Right cardiac atrium (tissue), 5 donors: ENCODE measurements around the gene SEC61A2. TPM values are rescaled to one million over a fixed set of nuclear protein-coding genes. Genes with fewer than 3 reads are reported as not detected.
"Not testable (repeated sequence)": the region's sequence is repeated elsewhere in the genome, so short reads cannot be mapped to it uniquely, and the experiment has no call there.

Source experiments
- ATAC-seq, 2 donors: fragments of 200-7000 bp; cut with Tn5 transposase; one replicate each; pipeline versions ENCODE4 v1.8.0 to v1.9.1; 2020; ENCODE audit warnings: moderate library complexity in 2 of 2, mild to moderate bottlenecking in 1 of 2
- DNase-seq, 3 donors: peaks; one replicate each; pipeline ENCODE4 v3.0.0-alpha.2; 2020
- H3K27ac ChIP-seq: one replicate; pipeline ENCODE4 v1.5.1; 2013; ENCODE audit warnings: mild to moderate bottlenecking, low read length, control low read depth, moderate library complexity
- H3K27me3 ChIP-seq: one replicate; pipeline ENCODE4 v1.6.1; 2013; ENCODE audit not compliant: control insufficient read depth, insufficient read depth
- H3K4me1 ChIP-seq: one replicate; pipeline ENCODE4 v1.6.1; 2013; ENCODE audit warnings: low read length; ENCODE audit not compliant: control insufficient read depth, insufficient read depth
- H3K4me3 ChIP-seq: one replicate; pipeline ENCODE4 v1.5.1; 2013; ENCODE audit warnings: low read length, control low read depth
- H3K9me3 ChIP-seq: one replicate; pipeline ENCODE4 v1.6.1; 2013; ENCODE audit warnings: low read length; ENCODE audit not compliant: control insufficient read depth
- WGBS: extraction: QIAGEN DNeasy Blood & Tissue Kit; methylation state at CpG from one replicate; pipeline ENCODE4 v1.1.7; 2013; 5-methylcytosine and 5-hydroxymethylcytosine counted together
- intact Hi-C, 4 donors: fragments of 100-400 bp; cut with DNase I; formaldehyde crosslinking; loops; one replicate each; pipeline versions ENCODE4 v1.11.0 to v1.14.0; 2022 to 2023
- polyA plus RNA-seq: library from polyadenylated mRNA; stranded (reverse); fragments of 200-250 nt; gene quantifications from one replicate; pipeline ENCODE4 v1.2.3, GENCODE V29; 2013
- total RNA-seq, 4 donors: library from RNA; stranded (reverse); fragmentation: NEBNext Ultra II Directional; extraction: Animal tissue kit (Norgen Biotek cat#: 25700); gene quantifications; one replicate each; pipeline ENCODE4 v1.2.1, GENCODE V29; 2021
- donor health status: healthy with polysubstance abuse.
- donor health status: DM: no; HTN: yes; CAD: no.
- donor health status: DM: no; HTN: no; CAD: no.
- donor health status: DM: no; HTN: yes; CAD: no; lungs with severe emphysema.
- donor health status: DM: yes; HTN: yes; CAD: no.

SEC61A2 gene
- total and polyA plus RNA-seq, 5 donors: 8.8 to 18.5 (median 13.9) TPM

DNA sequence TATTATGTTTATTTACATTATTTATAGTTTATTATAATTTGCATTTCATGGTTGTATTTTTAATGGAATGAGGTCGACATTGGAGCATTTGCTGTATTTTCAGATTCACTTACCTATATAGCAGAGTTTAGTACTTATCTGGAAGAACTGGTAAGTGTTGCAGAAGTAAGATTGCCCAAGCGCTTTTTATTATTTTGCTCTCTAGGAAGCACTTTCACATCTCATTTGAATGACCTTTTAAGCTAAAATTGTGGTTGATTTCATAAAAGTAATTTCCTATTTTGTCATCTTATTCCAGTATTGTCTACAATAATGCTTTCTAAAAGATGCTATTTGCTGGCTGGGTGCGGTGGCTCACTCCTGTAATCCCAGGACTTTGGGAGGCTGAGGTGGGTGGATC lies 28.6 kb downstream of the SEC61A2 start:
- WGBS: 84% methylated on average over 3 of the region's 3 CpGs
- ATAC-seq (no peak), DNase-seq (no peak)

DNA sequence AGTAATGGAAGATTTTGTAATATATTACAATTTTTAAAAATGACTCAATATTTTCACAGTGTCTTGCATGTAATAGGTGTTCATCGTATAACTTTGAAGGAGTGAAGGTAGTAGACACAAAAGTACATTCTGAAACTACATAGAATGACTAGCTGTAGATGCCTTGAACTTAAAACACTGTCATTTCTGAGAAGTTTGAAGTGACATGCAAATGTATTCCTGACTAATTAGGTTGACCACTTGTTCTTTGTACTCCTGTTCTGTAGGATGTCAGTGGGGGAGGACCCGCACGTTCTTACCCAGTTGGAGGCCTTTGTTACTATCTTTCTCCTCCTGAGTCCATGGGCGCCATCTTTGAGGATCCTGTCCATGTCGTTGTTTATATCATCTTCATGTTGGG lies 31.2 kb downstream of the SEC61A2 start:
- DNase-seq: no peak
- 96% methylated on average over 5 of the region's 5 CpGs for WGBS

More for the DNA sequence above, 28.6 kb downstream of the SEC61A2 start:
- intact Hi-C loops: no loop called here
- Histone ChIP-seq H3K27ac (no peak overlapping the region), H3K4me3 (no peak overlapping the region), H3K9me3 (no peaks in the 10 kb centered on the region), H3K27me3 (no peaks in the 10 kb centered on the region), H3K4me1 (no peaks in the 10 kb centered on the region)

DNA sequence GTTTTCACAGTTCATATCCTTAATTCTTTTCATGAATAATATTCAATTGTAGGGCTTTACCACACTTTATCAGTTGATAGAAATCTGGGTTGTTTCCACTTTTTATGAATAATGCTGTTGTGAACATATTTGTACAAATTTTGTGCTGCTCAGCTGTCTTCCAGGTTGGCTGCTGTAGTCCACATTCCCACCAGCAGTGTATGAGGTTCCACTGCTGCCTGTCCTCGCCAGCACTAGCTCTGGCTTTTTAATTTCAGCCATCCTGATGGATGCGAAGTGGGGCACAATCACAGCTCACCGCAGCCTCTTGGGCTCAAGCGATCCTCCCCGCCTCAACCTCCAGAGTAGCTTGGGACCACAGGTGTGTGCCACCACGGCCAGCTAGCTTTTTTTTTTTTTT lies 33.5 kb downstream of the SEC61A2 start:
- no peaks in the 10 kb centered on the region for H3K27me3 ChIP-seq
- H3K9me3 ChIP-seq: no peaks in the 10 kb centered on the region
- H3K4me3 ChIP-seq: no peak overlapping the region
- no peak for DNase-seq
- ATAC-seq: no peak
- WGBS: 98% methylated on average over 6 of the region's 6 CpGs
- H3K27ac ChIP-seq: no peak overlapping the region
- intact Hi-C loops: no loop called here
- H3K4me1 ChIP-seq: no peaks in the 10 kb centered on the region

More for the DNA sequence above, 31.2 kb downstream of the SEC61A2 start:
- ATAC-seq: no peak
- no peaks in the 10 kb centered on the region for H3K27me3 ChIP-seq
- no peak overlapping the region for H3K27ac ChIP-seq
- H3K4me1 ChIP-seq: no peaks in the 10 kb centered on the region
- intact Hi-C loops: no loop called here
- H3K4me3 ChIP-seq: no peak overlapping the region
- no peaks in the 10 kb centered on the region for H3K9me3 ChIP-seq

DNA sequence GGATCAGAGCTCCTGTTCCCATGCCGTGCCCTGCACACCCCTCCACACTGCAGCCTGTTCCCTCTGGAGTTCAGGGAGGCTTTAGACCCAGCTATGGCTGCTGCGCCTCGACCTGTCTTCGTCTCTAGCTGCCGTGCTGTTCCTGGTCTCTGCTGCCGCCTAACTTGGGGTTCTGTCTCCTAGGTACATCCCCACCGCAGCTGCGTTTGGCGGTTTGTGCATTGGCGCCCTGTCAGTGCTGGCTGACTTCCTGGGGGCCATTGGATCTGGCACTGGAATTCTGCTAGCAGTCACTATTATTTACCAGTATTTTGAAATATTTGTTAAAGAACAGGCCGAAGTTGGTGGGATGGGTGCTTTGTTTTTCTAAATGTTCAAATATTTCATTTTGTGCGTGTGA lies 34.6 kb downstream of the SEC61A2 start:
- no peaks in the 10 kb centered on the region for H3K4me1 ChIP-seq
- ATAC-seq (no peak), DNase-seq (no peak)
- H3K27me3 ChIP-seq: no peaks in the 10 kb centered on the region
- H3K27ac ChIP-seq: no peak overlapping the region
- intact Hi-C loops: no loop called here
- 91% methylated on average over 12 of the region's 12 CpGs for WGBS
- no peak overlapping the region for H3K4me3 ChIP-seq
- no peaks in the 10 kb centered on the region for H3K9me3 ChIP-seq

DNA sequence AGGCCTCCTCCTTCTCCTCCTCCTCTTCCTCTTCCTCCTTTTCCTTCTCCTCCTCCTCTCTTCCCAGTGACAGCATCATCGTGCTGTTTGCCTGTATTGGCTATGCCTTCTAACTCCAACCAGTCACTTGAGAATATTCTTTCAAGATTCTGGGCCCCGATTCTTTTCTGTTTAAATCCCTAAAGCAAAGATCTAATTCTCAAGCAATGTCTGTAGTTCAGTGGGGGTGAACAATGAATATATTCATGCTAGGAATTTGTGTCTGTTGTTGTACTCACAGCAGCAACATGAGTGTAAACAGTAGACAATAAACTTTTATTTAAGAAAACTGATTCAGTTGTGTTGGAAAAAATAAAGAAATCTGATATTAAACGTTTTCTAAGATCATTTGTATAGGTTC lies 35.6 kb downstream of the SEC61A2 start:
- Histone ChIP-seq H3K27ac (no peak overlapping the region), H3K9me3 (no peaks in the 10 kb centered on the region), H3K4me1 (no peaks in the 10 kb centered on the region), H3K27me3 (no peaks in the 10 kb centered on the region), H3K4me3 (no peak overlapping the region)
- no peak for DNase-seq
- intact Hi-C loops: no loop called here
- ATAC-seq: no peak
- WGBS: 62% methylated on average over 3 of the region's 3 CpGs

DNA sequence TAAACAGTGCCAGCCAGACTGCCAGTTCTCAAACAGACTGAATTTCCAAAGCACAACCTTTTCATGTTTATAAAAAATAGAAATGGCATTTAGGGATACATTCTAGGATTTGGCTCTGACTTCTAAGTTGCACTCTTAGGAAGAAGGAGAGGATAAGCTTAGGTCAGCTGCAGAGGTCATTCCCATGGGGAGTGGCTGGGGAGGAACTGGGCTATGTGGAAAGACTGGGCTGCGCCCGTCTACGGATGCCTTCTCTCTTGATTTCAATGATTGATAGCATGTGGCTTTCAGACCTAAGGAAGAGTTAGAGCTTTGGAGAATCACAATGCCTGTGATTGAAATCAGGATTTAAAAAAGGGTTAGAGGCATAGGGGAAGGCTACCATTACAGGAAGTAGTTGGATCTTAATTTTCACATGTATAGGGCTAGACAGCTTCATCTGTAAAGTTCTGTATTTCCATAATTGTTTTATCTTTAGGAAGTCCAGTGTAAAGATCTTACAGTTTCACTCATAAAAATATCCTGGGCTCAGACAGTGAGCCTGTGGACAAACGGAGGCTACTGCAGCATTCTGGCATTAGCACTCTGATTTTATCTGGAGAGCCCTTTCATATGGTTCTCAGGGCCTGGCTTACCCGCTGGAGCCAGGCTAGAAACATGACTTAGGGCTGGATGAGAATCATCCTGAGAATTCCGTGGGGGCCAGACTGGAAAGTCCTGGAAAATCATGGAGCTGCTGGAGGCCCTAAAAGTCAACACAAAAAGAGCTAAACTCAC lies 36.7 kb downstream of the SEC61A2 start:
- WGBS: 77% methylated on average over 6 of the region's 6 CpGs
- no peak for DNase-seq
- Histone ChIP-seq H3K4me3 (no peak overlapping the region), H3K27me3 (no peaks in the 10 kb centered on the region), H3K27ac (no peak overlapping the region), H3K9me3 (no peaks in the 10 kb centered on the region), H3K4me1 (no peaks in the 10 kb centered on the region)
- ATAC-seq: peak in 1 of 2 donors; percentile 58
- intact Hi-C loops: no loop called here

DNA sequence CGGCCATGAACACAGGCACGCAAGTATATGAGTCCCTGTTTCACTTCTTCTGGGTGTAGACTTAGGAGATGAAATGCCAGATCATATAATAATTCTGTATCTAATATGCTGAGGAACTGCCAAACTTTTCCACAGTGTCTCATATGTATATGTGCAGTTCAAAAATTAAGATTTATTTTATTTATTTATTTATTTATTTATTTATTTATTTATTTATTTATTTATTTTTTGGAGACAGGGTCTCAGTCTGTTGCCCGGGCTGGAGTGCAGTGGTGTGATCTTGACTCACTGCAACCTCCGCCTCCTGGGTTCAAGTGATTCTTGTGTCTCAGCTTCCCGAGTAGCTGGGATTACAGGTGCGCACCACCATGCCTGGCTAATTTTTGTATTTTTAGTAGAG lies 42.0 kb downstream of the SEC61A2 start:
- H3K27me3 ChIP-seq, H3K27ac ChIP-seq, H3K4me3 ChIP-seq, H3K4me1 ChIP-seq, DNase-seq, H3K9me3 ChIP-seq, intact Hi-C loops, ATAC-seq: not testable (repeated sequence)
- WGBS: 87% methylated on average over 6 of the region's 6 CpGs

DNA sequence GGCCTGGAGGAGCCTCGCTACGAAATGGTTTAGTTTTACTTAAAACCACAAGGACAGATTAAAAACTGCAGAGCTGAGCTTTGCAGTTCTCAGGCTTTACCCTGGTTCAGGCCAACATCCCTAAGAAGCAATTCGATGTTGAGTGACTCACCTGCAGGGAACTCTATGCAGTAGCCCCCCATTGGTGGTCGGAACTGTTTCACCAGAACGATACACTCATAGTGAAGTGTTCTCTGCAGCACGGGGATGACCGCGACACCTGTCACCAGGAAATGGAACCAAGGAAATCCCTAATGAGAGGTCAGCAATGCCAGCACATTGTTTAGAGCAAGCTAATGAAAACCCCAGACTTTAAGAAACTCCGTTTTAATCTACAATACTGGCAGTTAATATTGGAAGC lies 48.2 kb downstream of the SEC61A2 start:
- Histone ChIP-seq H3K9me3 (no peaks in the 10 kb centered on the region), H3K27me3 (no peaks in the 10 kb centered on the region), H3K4me3 (no peak overlapping the region), H3K27ac (no peak overlapping the region), H3K4me1 (no peaks in the 10 kb centered on the region)
- WGBS: 88% methylated on average over 9 of the region's 9 CpGs
- intact Hi-C loops: no loop called here
- no peak for DNase-seq
- ATAC-seq: no peak

DNA sequence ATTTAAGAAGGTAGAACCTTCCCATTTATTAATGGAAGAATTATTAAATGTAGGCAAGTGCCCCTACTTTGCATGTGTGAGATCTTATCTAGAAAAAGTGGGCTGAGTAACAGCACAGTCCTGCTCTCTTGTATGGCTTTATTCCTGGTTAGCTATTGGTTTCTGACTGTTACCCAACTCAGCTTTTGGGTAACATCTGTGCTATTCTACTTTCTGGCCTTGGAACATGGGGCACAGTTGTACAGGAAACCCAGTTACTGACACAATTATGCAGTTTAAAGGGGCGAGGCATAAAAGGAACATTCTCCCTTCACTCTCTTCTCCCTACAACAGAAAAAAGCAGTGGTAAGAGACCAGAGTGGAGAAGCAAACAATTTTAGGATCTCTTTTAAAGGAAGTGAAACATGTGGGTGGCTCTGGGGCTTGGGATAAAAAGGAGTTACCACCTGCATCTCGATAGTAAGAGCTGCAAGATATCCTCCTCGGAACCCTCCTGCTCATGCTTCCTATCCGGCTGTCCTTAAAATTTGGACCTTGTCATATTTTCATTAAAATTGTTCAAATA lies 50.2 kb downstream of the SEC61A2 start:
- H3K27me3 ChIP-seq: no peaks in the 10 kb centered on the region
- whole genome bisulfite sequencing: 81% methylated on average over 4 of the region's 4 CpGs
- no peak overlapping the region for H3K4me3 ChIP-seq
- H3K9me3 ChIP-seq: no peaks in the 10 kb centered on the region
- H3K4me1 ChIP-seq: no peaks in the 10 kb centered on the region
- ATAC-seq (no peak), DNase-seq (no peak)
- intact Hi-C loops: no loop called here
- no peak overlapping the region for H3K27ac ChIP-seq

DNA sequence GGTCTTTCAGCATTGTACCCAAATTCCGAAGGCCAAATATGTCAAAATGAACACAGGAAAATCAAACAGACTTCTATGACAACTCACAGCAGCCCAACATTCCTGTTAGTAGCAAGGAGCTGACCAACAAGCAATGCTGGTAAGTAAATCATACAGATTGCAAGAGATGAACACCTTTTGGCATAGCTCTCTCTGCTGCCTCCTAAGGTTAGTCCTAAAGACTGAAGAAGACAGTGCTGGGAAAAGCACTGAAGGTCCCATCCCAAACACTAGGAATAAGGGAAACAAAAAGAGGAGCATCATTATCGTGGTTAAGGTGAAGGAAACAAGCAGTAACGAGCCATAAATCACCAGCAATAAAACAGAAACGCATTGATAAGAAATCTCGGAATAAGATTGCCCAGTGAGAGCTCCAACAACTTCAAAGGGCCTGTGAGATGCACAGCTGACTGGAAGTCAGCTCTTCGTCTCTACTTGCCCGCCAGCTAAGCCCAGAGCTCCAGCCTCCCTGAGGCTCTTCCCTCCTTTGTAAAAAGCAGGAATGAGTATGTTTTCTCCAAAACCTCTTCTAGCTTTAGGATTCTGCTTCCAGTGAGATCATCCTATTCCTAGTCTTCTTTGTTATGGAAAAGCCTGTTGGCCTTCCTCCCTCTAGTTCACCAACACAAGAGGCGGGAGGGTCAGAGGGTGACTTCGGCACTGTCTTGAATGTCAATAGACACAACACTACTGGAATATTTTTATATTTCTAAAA lies 50.9 kb downstream of the SEC61A2 start:
- intact Hi-C loops: no loop called here
- WGBS: 83% methylated on average over 9 of the region's 9 CpGs
- no peak for ATAC-seq

DNA sequence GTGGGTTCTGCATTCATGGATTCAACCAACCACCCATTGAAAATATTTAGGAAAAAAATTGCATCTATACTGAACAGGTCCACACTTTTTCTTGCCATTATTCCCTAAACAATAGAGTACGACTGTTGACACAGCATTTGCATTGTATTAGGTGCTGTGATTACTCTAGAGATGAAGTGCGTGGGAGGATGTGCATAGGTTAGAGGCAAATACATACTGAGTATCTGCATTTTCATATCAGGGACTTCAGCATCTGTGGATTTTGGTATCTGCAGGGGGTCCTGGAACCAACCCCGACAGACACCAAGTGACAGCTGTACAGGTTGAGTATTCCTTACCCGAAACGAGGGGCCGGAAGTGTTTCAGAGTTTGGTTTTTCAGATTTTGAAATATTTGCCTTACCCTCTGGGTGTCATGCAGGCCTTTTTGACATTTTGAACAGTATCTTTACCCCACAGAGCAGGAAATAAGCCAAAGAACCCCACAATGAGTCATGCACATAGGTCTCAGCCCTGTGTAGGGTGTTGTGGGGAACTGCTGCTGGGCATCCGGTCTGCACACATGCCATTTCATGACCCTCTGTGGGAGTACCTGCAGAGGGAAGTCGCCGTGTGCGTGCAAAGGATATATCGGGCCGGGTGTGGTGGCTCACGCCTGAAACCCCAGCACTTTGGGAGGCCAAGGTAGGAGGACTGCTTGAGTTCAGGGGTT lies 51.7 kb downstream of the SEC61A2 start:
- intact Hi-C loops: no loop called here
- WGBS: 84% methylated on average over 13 of the region's 13 CpGs
- H3K4me3 ChIP-seq: no peak overlapping the region
- no peaks in the 10 kb centered on the region for H3K4me1 ChIP-seq
- DNase-seq (no peak), ATAC-seq (peak; percentile 26 to 57)
- no peak overlapping the region for H3K27ac ChIP-seq
- H3K27me3 ChIP-seq: no peaks in the 10 kb centered on the region
- no peaks in the 10 kb centered on the region for H3K9me3 ChIP-seq

More for the DNA sequence above, 50.9 kb downstream of the SEC61A2 start:
- H3K9me3 ChIP-seq: no peaks in the 10 kb centered on the region
- H3K27ac ChIP-seq: no peak overlapping the region
- H3K4me3 ChIP-seq: no peak overlapping the region
- H3K4me1 ChIP-seq: no peaks in the 10 kb centered on the region
- no peaks in the 10 kb centered on the region for H3K27me3 ChIP-seq
- no peak for DNase-seq
